ENCODE data around the gene BAHD1. TPM values are rescaled to one million over a fixed set of nuclear protein-coding genes. Genes with fewer than 3 reads are reported as not detected.

Gene BAHD1
- total RNA-seq, 1 donor from 2014 or later = 17.1 TPM

DNA sequence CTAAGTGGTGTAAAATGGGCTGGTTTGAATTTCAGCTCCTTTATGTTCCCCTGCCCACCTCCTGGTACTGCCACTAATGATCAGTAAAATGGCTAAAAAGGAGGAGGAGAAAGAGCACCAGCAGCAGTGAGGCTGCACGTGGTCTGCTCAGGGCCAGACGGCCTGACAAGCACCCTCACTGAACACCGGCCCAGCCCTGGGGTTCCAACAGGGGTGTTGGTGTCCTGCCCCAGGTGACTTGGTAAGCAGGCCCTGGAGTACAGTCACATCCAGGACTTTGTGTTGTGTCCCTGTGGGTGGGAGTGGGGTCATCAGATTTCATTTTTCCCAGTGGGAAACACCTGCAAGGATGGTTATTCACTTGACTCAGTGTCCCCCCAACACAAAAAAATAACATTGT, 5.4 kb downstream of the BAHD1 start:
- Histone ChIP-seq H3K27me3 (ENCODE audit: low read depth) (no peaks in the 10 kb centered on the region), H3K36me3 (no peaks in the 10 kb centered on the region), H3K4me1 (peaks cover 62% of the 10 kb centered on the region), H3K9me3 (replicated peaks) (no peaks in the 10 kb centered on the region), H3K27ac (replicated peaks) (peak overlapping the region; percentile 30), H3K4me3 (no peak overlapping the region)
- intact Hi-C loops (cut with micrococcal nuclease) = no loop called here
- TF ChIP-seq, protein P1, sequence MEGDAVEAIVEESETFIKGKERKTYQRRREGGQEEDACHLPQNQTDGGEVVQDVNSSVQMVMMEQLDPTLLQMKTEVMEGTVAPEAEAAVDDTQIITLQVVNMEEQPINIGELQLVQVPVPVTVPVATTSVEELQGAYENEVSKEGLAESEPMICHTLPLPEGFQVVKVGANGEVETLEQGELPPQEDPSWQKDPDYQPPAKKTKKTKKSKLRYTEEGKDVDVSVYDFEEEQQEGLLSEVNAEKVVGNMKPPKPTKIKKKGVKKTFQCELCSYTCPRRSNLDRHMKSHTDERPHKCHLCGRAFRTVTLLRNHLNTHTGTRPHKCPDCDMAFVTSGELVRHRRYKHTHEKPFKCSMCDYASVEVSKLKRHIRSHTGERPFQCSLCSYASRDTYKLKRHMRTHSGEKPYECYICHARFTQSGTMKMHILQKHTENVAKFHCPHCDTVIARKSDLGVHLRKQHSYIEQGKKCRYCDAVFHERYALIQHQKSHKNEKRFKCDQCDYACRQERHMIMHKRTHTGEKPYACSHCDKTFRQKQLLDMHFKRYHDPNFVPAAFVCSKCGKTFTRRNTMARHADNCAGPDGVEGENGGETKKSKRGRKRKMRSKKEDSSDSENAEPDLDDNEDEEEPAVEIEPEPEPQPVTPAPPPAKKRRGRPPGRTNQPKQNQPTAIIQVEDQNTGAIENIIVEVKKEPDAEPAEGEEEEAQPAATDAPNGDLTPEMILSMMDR (IDR thresholded peaks at IDR 0.05; ENCODE audit: borderline replicate concordance) = no peak
- DNase-seq = no peak

GRCh38 chr15:40448354-40448753, 7.6 kb downstream of the BAHD1 start:
- peaks cover 66% of the 10 kb centered on the region for H3K4me1 ChIP-seq
- H3K4me3 ChIP-seq = no peak overlapping the region
- TF ChIP-seq, protein P1 (IDR thresholded peaks at IDR 0.05; ENCODE audit: borderline replicate concordance) = no peak
- no peak overlapping the region for H3K27ac ChIP-seq (replicated peaks)
- H3K27me3 ChIP-seq (ENCODE audit: low read depth) = no peaks in the 10 kb centered on the region
- DNase-seq = no peak
- no peaks in the 10 kb centered on the region for H3K36me3 ChIP-seq
- intact Hi-C loops (cut with micrococcal nuclease) = no loop called here
- no peaks in the 10 kb centered on the region for H3K9me3 ChIP-seq (replicated peaks)

DNA sequence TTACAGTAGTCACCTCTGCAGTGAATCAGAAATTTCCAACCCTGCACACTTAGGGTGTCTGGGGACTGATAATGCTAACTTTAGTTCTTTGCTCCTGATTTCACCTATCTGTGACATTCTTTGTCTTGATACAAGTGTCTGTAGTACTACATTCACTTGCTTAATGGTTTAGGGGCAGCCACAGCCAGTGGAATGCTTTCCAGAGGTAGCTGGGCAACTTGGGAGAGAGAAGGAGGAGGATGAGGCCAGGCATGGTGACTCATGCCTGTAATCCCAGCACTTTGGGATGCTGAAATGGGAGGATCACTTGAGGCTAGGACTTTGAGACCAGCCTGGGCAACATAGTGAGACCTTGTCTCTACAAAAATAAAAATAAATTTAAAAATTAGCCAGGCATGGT, 8.5 kb downstream of the BAHD1 start:
- H3K36me3 ChIP-seq = no peaks in the 10 kb centered on the region
- H3K27ac ChIP-seq (replicated peaks) = no peak overlapping the region
- no peak overlapping the region for H3K4me3 ChIP-seq
- H3K4me1 ChIP-seq = peaks cover 67% of the 10 kb centered on the region
- H3K27me3 ChIP-seq (ENCODE audit: low read depth) = no peaks in the 10 kb centered on the region
- TF ChIP-seq, protein P1 (IDR thresholded peaks at IDR 0.05; ENCODE audit: borderline replicate concordance) = no peak
- no peak for DNase-seq
- intact Hi-C loops (cut with micrococcal nuclease) = no loop called here
- no peaks in the 10 kb centered on the region for H3K9me3 ChIP-seq (replicated peaks)

GRCh38 chr15:40450047-40450446, 9.3 kb downstream of the BAHD1 start:
- DNase-seq = no peak
- no peak overlapping the region for H3K4me3 ChIP-seq
- H3K27ac ChIP-seq (replicated peaks) = no peak overlapping the region
- peaks cover 67% of the 10 kb centered on the region for H3K4me1 ChIP-seq
- intact Hi-C loops (cut with micrococcal nuclease) = no loop called here
- no peaks in the 10 kb centered on the region for H3K9me3 ChIP-seq (replicated peaks)
- TF ChIP-seq, protein P1 (IDR thresholded peaks at IDR 0.05; ENCODE audit: borderline replicate concordance) = no peak
- H3K27me3 ChIP-seq (ENCODE audit: low read depth) = no peaks in the 10 kb centered on the region
- no peaks in the 10 kb centered on the region for H3K36me3 ChIP-seq

GRCh38 chr15:40451527-40452158, 10.9 kb downstream of the BAHD1 start:
- Histone ChIP-seq H3K36me3 (no peaks in the 10 kb centered on the region), H3K27ac (replicated peaks) (no peak overlapping the region), H3K9me3 (replicated peaks) (no peaks in the 10 kb centered on the region), H3K27me3 (ENCODE audit: low read depth) (no peaks in the 10 kb centered on the region), H3K4me1 (peaks cover 69% of the 10 kb centered on the region), H3K4me3 (no peak overlapping the region)
- TF ChIP-seq, protein P1 (IDR thresholded peaks at IDR 0.05; ENCODE audit: borderline replicate concordance) = no peak
- DNase-seq = no peak
- intact Hi-C loops (cut with micrococcal nuclease) = no loop called here
